OCI-M2 (cell line): ENCODE measurements around the gene ADGRB3.
"Not testable (repeated sequence)": the region's sequence is repeated elsewhere in the genome, so short reads cannot be mapped to it uniquely, and the experiment has no call there.

ENCODE experiments used
- DNase-seq: peaks from one replicate; lab custom pipeline; 2025; ENCODE audit not compliant: unreplicated experiment; lab: John Stamatoyannopoulos, UW

ADGRB3 gene

DNA sequence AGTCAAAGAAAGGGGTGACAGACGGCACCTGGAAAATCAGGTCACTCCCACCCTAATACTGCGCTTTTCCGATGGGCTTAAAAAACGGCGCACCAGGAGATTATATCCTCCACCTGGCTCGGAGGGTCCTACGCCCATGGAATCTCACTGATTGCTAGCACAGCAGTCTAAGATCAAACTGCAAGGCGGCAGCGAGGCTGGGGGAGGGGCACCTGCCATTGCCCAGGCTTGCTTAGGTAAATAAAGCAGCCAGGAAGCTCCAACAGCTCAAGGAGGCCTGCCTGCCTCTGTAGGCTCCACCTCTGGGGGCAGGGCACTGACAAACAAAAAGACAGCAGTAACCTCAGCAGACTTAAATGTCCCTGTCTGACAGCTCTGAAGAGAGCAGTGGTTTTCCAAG is 277.7 kb downstream of the ADGRB3 start:
- DNase-seq, result not testable (repeated sequence)

DNA sequence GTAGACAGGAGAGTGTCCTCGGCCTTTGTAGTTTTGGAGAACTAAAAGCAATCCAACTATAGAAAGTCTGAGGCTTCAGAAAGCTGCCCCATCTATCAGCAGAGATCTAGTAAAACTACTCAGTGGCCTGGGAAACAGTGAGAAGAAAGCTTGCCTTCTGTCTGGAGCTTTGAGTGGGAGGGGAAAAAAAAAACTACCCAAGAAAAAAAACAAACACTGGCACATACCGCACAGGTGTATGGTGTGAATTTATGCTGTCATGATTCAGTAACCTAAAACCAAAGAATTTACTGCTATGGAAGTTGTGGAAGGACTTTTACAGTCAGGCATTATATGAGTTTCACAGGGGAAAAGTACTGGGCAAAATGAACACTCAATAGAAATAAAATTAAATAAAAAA is 280.5 kb downstream of the ADGRB3 start:
- no peak for DNase-seq

DNA sequence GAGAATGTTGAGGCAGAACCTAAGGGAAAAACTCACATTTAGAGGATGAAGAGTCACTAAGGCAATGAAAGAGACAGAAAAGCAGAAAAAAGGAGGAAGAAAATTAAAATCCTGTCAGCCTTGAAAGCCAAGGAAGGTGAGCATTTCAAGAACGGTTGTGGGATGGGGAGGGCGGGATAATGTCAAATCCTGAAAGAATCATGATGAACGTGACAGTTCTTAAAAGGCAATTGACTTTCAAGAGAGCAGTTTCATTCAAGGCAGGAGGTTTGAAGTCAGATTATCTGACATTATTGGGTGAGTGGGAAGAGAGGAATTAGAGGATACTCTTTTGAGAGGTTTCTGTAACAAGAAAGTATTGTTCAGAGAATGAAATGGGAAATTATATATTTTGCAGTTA is 284.5 kb downstream of the ADGRB3 start:
- no peak for DNase-seq

DNA sequence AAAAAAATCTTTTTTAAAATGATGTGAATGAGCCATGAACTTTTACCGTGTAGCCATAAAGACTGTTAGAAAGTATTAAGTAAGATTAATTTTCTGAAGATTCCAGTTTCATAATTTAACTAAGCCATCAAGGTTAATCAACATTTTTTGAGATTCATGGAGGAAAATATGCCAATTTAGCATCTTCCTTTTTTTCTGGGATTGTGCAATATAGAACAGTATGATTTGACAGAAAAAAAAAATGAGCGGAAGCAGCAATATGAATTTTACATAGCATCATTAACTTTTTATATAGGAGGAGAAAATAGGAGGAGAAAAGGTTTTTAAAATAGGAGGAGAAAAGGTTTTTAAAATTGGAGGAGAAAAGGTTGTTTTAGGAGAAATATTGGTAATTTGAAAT is 306.3 kb downstream of the ADGRB3 start:
- DNase-seq, result no peak

DNA sequence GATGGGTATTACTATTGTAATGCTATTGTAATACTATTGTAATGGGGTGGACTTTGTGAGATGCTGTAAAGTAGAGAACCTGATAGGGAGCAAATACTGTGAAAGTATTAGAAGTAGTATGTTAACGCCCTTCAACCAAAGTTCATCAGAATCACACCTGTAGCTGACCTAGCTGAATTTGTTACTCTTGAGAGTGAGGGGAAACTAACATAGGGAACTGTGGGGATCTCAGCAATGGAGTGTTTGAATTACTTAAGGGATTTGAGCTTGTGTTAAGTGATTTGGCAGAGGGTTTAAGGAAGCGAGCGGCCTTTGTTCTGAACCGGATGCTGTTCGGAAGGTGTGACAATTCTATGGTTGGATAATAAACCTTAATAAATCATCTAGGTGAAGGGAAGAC is 312.6 kb downstream of the ADGRB3 start:
- no peak for DNase-seq

DNA sequence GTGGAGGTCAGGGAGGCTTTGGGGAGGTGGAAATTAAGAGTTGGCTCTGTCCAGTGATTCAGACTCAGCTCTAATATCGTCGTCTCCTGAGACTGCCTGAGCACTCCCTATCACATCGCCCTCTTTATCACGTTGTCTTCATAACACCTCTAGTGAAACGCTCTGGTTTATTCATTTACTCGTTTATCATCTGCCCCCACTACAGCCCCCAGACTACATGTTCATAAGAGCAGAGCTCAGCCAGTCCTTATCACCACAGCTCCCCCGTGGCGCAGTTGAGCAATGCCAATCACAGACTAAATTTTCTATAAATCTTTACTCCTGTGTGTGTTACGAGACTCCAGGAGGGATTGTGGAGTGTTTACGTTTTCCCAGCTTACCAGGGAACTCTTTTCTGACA is 316.2 kb downstream of the ADGRB3 start:
- DNase-seq, result no peak

DNA sequence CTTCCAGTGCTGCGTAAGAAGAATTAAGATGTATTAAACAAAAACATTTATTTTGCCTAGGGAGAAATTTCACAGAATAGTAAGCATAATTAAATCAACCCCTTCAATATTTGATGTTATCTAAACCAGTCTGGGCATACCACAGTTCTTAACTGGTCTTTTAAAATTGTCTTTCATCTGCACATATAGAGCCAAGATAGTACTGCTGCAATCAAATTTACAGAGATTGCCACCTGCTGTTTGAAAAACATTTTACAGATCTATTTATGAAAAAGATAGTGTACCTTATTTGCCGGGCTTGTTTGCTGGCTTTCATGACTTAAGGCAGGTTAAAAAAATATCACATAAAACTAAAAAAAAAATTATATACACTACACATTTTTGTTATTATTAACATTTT is 323.2 kb downstream of the ADGRB3 start:
- DNase-seq, result no peak

DNA sequence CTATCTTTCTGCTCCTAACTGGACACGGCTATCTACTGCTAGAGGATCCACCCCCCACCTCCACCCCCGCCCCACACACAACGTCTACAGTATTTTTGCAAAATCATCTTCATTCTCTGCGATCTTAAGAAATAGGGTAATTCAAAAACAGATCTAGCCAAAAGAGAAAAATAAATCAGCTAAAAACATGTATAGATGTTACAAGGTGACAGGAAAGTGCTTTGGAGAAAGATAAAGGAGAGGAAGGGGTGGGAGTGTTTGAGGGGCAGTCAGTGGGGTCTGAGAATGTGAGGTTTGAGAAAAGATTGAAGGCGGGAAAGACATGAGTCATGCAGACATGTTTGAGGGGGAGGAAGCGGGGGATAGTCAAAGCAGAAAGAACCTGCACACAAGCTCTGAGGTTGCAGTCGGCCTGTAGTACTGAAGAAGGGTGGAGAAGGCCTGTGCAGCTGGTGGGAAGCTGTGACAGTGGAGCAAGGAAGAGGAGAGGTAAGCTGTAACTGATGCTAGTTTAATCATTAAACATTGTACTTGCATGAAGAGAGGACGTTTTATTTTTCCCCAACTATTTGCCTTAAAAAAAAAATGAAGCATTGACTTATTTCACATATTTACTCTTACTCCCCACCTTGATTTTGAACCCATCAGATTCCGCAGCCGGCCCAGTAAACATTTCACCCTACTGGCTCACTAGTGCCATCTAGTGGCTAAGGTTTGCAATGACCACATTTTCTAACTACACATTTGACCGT is 332.6 kb downstream of the ADGRB3 start:
- DNase-seq, result no peak

DNA sequence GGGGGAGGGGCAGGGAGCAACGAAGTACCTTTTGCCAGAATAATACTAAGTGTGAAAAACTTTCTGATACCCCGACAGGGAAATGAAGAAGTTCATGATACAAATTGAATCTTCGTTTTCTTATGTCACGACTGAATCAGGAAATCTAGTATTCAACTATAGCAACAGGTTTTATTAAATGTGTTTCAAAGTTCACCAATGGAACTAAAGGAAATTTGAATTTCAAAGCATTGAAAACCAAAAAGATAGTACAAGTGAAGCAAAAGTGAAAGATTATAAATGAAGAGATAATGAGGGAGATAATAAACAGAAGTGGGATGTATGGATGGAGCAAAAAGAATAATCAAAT is 333.2 kb downstream of the ADGRB3 start:
- DNase-seq, result no peak

DNA sequence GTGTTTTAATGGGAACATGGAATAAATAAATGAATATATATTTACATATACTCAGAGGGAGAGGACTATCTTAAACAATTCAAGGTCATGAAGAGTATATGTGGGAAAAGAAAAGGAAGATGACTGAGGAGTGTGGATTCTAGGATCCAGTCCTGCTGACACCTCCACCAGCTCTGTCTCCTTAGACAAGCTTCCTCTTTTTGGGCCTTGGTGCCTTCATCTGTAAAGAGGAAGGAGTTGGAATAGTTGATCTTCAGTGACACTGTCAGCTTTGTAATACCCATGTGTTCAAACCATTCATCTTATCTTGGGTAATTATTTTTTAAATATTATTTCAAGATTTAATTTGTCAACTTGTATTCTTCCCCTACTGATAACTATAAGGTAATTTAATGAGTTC is 338.0 kb downstream of the ADGRB3 start:
- DNase-seq, result no peak

DNA sequence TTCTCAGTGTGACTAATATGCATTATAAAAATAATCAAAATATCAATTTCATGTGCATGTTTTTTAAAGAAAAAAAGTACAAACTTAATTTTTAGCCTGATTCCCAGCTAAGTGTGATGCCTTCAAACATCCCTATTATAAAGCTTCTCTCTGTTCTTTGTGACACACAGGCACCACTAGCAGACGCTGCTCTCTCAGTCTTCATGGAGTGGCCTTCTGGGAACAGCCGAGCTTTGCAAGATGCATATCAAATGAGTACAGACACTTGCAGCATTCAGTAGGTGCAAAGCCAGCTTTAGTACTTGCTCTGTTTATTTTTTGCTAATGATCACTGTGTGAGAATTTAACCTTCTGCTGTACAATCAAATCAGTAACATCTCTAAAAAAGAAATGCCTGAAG is 340.0 kb downstream of the ADGRB3 start:
- no peak for DNase-seq

DNA sequence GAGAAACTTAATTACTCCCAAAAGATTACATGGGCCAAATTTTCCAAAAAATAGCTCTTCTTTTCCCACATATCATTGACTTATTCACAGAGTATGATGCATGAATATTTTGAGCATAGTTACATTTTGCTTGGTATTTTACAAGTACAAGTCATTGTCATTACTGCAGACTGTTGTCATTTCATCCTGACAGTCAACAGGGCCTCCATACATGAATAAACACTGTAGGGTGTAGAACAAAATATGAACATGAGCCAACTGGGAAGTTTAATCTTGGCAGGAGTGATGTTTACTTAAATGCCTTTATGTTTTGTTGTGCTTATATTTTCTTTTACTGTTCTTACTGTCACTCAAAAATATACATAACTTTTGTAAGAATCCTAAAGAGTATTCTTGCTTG is 340.7 kb downstream of the ADGRB3 start:
- DNase-seq, result no peak

DNA sequence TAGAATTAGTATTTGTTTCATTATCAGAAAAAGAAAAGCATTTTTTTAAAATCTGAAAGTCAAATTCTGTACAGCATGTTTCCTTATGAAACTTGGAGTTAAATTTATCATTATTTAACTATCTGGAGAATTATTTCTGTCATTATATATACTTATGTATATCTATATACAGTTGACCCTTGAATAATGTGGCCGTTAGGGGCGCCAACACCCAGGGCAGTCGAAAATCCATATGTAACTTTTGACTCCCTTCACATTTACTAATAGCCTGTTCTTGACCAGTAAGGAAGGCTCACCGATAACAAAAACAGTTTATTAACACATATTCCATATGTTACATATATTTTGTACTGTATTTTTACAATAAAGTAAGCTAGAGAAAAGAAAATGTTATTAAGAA is 341.2 kb downstream of the ADGRB3 start:
- DNase-seq, result no peak

DNA sequence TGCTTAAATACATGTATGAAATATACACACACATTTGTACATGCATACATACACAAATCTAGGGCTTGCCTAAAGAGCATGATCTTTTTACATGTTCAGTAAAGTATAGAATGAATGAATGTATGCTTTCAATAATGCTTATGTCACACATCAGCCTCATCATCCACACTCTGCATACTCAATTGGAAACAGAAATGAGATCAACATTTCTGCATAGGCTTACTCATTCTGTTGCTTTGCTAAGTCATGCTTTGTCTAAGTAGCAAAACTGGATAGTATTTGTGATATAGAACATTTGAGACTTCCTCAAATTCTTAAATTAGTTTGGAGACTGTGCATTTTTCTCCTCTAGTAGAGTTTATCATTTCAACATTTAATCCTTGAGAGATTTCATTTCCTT is 343.3 kb downstream of the ADGRB3 start:
- no peak for DNase-seq

DNA sequence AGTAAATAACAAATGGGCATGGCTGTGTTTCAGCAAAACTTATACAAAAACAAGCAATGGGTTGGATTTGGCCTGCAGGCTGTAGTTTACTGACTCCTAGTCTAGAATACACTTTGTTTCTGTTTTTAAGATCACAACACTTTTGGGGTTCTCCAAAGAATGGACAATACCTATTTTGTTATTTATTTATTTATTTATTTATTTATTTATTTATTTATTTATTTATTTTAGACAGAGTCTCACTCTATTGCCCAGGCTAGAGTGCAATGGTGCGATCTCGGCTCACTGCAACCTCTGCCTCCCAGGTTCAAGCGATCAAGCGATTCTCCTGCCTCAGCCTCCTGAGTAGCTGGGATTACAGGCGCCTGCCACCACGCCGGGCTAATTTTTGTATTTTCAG is 346.6 kb downstream of the ADGRB3 start:
- not testable (repeated sequence) for DNase-seq

DNA sequence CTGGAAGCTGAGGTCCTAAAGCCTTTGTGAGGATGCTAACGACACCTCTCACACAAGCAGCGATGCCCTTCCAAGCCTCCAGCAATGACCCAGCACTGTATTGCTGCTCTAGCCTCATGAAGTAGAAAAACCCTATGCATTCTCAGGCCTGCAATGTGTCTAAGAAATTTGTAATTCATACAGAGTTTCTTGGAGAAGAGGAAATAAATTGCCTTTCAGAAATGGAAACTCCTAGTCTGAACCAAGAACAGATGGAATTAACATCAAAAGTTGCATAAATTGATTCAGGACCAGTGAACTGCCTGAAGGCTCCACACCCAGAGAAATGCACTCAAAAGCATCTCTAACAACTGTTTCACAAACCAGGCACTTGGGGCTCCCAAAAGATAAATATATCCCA is 353.6 kb downstream of the ADGRB3 start:
- DNase-seq, result no peak

DNA sequence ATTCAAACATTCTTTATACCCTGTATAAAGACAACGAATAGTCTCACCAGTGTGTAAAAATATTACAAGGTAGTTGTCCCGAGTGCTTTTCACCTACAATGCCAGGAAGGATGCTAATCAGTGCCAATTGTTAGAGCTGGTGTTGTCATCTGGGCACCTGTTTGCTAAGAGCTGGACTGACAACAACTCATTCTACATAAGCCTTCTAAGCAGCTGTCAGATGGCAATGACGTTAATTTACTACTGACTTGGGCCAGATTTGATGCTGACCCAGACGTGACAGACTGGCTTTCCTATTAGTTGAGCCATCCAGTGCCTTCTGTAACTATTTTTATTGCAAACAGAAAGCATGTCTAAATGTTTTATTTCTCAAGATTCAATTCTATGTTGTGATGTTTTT is 355.2 kb downstream of the ADGRB3 start:
- no peak for DNase-seq

DNA sequence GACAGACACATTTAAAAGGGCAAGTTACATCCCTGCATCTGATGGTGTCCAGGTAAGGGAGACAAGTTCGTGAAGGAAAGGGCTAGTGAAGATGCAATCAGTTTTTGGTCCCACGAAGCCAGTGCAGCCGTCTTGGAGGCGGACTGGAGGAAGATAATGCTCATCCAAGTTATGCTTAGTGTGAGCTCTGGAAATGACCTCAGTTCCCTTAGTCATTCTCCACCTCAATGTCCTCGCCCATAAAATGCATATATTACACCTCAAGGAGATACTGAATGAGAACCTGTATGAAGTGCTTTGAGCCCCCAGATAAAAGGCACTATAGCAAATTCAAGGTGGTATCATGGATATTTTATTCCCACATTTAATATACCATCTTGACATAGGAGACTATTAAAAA is 358.8 kb downstream of the ADGRB3 start:
- DNase-seq, result no peak

DNA sequence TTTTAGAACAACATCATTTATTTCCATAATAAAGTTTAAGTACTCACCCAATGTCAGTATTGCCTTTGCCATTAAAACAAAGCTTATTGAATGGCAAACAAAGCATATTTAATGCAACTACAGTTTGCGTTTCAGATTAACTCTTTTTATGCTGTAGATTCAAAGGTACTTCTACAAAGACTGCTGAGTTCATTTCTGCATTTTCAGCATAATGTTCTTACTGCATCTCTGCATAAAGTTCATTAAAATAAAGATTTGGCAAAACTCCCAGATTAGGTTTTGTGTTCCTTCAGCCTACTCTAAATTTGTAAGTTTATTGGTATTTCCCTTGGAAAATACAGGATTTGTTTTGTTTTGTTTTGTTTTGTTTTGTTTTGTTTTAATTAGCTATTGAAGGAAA is 359.4 kb downstream of the ADGRB3 start:
- no peak for DNase-seq

DNA sequence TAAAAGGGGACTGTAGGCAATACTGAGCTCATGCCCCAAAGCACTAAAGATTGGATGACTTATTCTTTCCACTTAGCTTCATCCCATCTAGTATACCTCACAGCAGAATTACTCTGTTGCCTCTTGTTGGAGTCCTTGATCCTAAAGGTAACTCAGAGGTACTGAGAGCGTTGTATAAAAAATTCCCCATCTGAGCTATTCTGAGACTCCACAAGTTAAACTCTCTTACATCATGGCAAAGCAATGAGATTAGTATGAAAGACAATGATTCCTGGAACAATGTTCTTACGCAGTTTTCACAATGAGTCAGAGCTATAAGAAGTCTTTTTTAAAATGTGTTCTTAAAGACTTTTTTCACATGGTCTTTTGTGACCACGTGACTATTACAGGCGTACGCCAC is 370.1 kb downstream of the ADGRB3 start:
- no peak for DNase-seq

DNA sequence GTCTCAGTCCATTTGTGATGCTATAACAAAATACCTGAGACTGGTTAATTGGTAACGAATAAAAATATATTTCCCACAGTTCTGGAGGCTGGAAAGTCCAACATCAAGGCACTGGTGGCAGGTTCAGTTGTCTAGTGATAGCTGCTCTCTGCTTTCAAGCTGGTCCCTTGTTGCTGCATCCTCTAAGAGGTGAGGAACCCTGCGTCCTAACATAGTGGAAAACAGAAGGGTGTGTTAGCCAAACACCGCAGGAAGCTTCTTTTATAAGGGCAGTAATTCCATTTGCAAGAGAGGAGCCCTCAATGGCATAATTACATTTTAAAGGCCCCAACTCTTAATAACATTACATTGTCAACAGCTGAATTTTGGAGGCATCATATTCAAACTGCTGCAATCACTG is 372.7 kb downstream of the ADGRB3 start:
- no peak for DNase-seq

DNA sequence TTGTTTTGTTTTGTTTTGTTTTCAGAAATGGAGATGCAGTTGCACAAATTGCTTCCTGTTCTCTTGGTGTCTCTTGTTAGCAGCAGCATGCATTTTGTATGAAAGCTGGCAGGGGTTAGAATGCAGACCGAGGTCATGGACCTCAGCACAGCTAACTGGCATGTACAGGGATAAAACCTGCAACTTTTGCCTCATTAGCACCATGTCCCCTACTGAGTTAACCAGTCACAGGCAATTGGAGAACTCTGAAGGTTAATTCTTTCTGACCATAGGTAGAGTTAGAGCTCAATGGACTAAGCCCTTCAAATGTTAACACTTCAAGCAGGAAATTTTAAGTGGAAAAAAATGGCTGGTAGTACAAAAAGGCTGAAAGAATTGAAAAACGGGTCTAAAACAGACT is 377.1 kb downstream of the ADGRB3 start:
- DNase-seq, result no peak

DNA sequence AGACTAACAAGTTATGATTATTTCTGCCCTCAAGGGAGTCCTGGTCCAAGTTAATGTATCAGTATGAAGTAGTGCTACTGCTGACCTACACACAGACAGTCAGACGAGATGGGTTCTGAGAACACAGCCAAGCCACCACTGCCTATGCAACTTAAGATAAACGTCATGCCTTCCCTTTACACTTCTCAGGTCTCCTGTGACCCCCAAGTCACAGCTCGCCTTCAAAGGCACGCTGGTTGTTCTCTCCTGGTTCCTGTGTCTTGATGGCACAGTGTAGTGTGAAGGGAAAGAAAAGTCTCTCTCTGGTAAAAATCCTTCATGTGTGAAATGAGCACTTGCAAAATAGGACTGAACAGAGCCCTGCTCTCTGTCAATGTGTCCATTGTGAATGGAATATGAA is 377.8 kb downstream of the ADGRB3 start:
- DNase-seq, result no peak

DNA sequence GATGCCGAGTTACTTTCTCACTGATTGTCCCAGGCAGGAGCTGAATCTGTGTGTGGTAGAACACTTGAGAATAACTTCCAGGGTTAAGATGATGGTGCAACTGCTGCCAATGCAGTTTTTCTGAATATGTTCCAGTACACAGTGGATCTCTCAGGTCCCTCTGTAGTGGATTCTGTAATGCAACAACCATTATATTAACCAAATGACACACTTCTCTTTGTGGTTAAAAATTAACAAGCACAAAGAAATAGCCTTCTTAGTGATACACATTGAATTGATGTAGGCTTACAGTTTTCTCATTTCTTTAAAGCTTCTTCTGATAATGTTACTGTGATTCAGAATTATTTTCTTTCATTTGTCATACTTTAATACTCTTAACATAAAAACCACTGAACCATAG is 383.8 kb downstream of the ADGRB3 start:
- DNase-seq, result no peak
